Nephron progenitor cell (in vitro differentiated cells): Measurements from ENCODE around the gene TTI1.
"Not testable (repeated sequence)": the region's sequence is repeated elsewhere in the genome, so short reads cannot be mapped to it uniquely, and the experiment has no call there.

ENCODE experiments used
- DNase-seq: peaks from one replicate; pipeline ENCODE4 v3.0.0; 2021
- H3K27ac Mint-ChIP-seq: 2 replicates; pipeline ENCODE4 v1.8.0; 2021; ENCODE audit warnings: mild to moderate bottlenecking, moderate library complexity, mixed read lengths
- H3K27me3 Mint-ChIP-seq: 2 replicates; pipeline ENCODE4 v1.8.0; 2021; ENCODE audit warnings: mild to moderate bottlenecking, low read depth, mixed read lengths; ENCODE audit not compliant: poor library complexity
- H3K36me3 Mint-ChIP-seq: 2 replicates; pipeline ENCODE4 v1.8.0; 2021; ENCODE audit warnings: low read depth, mixed read lengths
- H3K4me1 Mint-ChIP-seq: 2 replicates; pipeline ENCODE4 v1.8.0; 2021; ENCODE audit warnings: mixed read lengths
- H3K4me3 Mint-ChIP-seq: 2 replicates; pipeline ENCODE4 v1.8.0; 2021; ENCODE audit warnings: mild to moderate bottlenecking, moderate library complexity, mixed read lengths
- H3K9me3 Mint-ChIP-seq: 2 replicates; pipeline ENCODE4 v1.8.0; 2021; ENCODE audit warnings: mild to moderate bottlenecking, moderate library complexity, mixed read lengths
- TF ChIP-seq, protein P1 (sequence below): fragments of 200-600 bp; sonication (generic); IDR thresholded peaks from 2 replicates; pipeline ENCODE4 v1.5.0; 2021; ENCODE audit warnings: antibody characterized with exemption

TTI1 gene

DNA sequence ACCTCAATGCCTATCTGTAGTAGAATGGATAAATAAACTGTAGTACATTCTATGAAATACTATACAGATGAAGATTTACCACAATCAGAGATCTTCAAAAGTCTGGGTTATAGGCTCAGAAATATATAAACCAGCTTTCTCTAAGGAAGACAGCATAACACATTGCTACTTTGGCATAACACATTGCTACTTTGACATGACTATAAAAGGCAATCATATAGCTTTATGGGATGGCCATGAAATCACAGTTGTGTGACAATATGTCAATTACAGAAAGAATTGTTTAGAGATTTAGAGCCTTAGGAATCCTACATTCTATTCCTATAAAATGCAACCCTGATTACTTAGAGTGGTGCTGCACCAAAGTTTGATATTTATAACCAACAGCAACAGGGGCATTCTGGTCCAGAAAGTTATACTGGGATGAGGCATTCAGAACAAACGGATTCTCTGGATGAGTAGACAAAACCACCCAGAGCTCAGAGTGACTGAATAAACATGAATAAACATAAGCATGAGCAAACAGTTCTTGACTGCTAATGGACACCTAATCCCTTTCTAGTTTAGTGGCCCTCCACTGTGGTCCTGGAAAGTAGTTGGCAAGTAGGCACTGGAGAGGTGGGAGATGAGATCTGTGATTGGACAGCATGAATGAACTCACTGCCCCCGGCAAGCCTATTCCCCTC is 12.0 kb downstream of the TTI1 start:
- H3K27ac Mint-ChIP-seq = no peak overlapping the region
- H3K36me3 Mint-ChIP-seq = peaks cover 71% of the 10 kb centered on the region
- DNase-seq = no peak
- H3K27me3 Mint-ChIP-seq = peaks cover 3% of the 10 kb centered on the region
- TF ChIP-seq, protein P1, sequence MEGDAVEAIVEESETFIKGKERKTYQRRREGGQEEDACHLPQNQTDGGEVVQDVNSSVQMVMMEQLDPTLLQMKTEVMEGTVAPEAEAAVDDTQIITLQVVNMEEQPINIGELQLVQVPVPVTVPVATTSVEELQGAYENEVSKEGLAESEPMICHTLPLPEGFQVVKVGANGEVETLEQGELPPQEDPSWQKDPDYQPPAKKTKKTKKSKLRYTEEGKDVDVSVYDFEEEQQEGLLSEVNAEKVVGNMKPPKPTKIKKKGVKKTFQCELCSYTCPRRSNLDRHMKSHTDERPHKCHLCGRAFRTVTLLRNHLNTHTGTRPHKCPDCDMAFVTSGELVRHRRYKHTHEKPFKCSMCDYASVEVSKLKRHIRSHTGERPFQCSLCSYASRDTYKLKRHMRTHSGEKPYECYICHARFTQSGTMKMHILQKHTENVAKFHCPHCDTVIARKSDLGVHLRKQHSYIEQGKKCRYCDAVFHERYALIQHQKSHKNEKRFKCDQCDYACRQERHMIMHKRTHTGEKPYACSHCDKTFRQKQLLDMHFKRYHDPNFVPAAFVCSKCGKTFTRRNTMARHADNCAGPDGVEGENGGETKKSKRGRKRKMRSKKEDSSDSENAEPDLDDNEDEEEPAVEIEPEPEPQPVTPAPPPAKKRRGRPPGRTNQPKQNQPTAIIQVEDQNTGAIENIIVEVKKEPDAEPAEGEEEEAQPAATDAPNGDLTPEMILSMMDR = no peak
- no peak overlapping the region for H3K4me3 Mint-ChIP-seq
- peaks cover 22% of the 10 kb centered on the region for H3K4me1 Mint-ChIP-seq
- peaks cover 40% of the 10 kb centered on the region for H3K9me3 Mint-ChIP-seq

DNA sequence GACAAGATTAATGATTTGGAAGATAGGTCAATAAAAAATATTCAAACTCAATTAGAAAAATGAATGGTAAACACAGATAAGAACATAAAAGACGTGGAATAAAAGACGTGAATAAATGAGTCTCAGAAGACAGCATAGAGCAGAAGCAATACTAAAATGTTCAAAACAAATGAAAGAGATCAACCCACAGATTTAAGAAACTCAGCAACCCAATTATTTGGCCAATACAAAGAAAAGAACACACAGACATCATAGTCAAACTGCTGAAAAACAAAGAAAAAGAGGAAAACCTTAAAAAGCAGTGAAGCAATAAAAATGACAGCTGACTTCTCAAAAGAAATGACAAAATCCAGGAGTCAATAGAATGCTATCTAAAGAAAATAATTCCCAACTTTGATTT is 14.9 kb downstream of the TTI1 start:
- Mint-ChIP-seq H3K27me3 (peaks cover 2% of the 10 kb centered on the region), H3K9me3 (peaks cover 40% of the 10 kb centered on the region), H3K36me3 (peaks cover 82% of the 10 kb centered on the region), H3K27ac (no peak overlapping the region), H3K4me1 (peaks cover 4% of the 10 kb centered on the region), H3K4me3 (no peak overlapping the region)
- DNase-seq = no peak
- TF ChIP-seq, protein P1 = no peak

DNA sequence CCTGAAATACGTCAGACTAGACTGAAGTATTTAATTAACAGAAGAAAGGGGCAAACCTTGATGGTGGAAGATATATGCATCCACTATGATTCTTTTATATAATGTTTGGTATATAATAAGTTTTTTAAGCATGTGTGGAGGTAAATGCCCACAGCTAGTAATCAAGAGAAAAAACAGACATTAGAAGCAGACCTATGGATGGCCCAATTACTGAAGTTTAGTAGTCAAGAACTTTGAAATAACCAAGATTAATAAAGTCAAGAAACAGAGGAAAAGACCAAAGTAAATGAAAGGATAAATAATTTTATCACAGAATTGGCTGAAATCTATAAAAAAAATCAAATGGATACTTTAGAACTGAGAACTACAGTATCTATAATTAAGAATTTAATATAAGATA is 15.3 kb downstream of the TTI1 start:
- no peak overlapping the region for H3K27ac Mint-ChIP-seq

DNA sequence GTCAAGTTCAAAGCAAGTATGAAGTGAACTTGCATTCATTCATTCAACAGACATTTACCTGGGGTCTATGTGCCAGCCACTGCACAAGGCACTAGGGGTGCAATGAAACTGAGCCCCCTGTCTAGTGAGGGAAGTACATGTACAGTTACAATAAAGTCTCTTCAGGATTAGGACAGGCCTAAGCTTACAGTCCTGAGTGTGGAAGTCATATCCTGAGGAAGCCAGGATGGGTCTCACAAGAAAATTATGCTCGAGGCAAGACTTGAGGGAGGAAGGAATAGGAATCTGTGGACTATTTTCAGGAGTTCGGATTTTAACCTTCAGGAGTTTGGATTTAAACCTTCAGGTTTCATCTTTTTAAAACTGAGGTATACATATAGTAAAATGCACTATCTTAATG is 19.4 kb downstream of the TTI1 start:
- no peak overlapping the region for H3K27ac Mint-ChIP-seq

More for the DNA sequence above, 15.3 kb downstream of the TTI1 start:
- Mint-ChIP-seq H3K27me3 (peaks cover 2% of the 10 kb centered on the region), H3K4me3 (no peak overlapping the region), H3K9me3 (peaks cover 40% of the 10 kb centered on the region), H3K36me3 (peaks cover 86% of the 10 kb centered on the region), H3K4me1 (peaks cover under 1% of the 10 kb centered on the region)
- TF ChIP-seq, protein P1 = no peak
- DNase-seq = no peak

DNA sequence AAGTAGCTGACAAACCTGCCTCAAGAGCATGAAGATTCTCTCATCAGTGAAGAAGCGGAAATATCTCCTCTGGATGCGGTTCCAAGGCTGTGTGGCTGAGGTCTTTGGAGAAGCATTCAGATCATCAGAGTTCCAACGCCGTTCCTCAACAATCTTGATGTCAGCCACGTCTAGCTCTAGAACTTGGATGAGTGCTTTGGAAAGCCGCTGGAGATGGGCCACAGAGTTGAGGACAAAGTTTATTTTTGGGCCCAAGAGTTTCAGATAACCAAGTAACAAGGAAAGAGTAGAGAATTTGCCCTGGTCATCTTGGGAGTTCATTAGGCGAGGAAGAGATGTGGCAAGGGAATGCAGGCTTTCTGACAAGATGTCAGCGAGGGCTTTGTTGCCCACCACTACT is 20.9 kb downstream of the TTI1 start:
- peaks cover 85% of the 10 kb centered on the region for H3K36me3 Mint-ChIP-seq
- H3K4me1 Mint-ChIP-seq = no peaks in the 10 kb centered on the region
- H3K4me3 Mint-ChIP-seq = no peak overlapping the region
- peaks cover 9% of the 10 kb centered on the region for H3K9me3 Mint-ChIP-seq
- no peak for DNase-seq
- TF ChIP-seq, protein P1 = no peak
- no peaks in the 10 kb centered on the region for H3K27me3 Mint-ChIP-seq
- H3K27ac Mint-ChIP-seq = no peak overlapping the region

More for the DNA sequence above, 19.4 kb downstream of the TTI1 start:
- peaks cover 2% of the 10 kb centered on the region for H3K27me3 Mint-ChIP-seq
- H3K9me3 Mint-ChIP-seq = peaks cover 24% of the 10 kb centered on the region
- TF ChIP-seq, protein P1 = no peak
- no peaks in the 10 kb centered on the region for H3K4me1 Mint-ChIP-seq
- H3K4me3 Mint-ChIP-seq = no peak overlapping the region
- no peak for DNase-seq
- H3K36me3 Mint-ChIP-seq = peaks cover 88% of the 10 kb centered on the region

DNA sequence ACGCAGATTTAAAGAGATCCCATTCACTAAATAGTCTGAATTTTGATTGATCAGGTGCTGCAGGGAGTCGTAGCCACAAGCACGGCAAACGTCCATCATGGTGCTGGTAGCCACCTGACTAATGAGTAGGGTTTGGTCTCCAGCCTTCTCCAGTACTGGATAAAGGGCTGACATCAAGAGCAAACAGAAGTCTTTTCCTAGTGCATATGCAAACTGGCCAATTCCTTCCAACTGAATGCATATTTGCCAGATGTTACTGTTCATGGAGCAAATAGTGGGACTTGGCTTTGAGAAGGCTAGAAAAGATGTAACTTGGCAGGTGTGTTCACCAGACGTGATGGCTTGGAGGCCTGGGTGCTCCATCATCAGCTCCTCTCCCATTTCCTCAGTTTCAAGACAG is 21.6 kb downstream of the TTI1 start:
- TF ChIP-seq, protein P1 = no peak
- Mint-ChIP-seq H3K27ac (no peak overlapping the region), H3K4me3 (no peak overlapping the region), H3K27me3 (no peaks in the 10 kb centered on the region), H3K9me3 (peaks cover 2% of the 10 kb centered on the region), H3K36me3 (peaks cover 79% of the 10 kb centered on the region), H3K4me1 (no peaks in the 10 kb centered on the region)
- no peak for DNase-seq

DNA sequence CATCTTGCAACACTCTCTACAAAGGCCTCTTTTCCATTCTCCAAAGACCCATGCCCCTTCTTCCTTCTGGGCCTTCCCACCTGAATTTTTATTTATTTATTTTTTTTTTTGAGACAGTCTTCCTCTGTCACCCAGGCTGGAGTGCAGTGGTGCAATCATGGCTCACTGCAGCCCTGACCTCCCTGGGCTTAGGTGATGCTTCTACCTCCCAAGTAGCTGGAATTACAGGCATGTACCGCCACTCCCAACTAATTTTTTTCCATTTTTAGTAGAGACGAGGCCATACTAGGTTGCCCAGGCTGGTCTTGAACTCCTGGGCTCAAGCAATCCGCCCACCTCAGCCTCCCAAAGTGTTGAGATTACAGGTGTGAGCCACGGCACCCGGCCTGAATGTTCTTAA is 23.8 kb downstream of the TTI1 start:
- H3K9me3 Mint-ChIP-seq, DNase-seq, H3K27ac Mint-ChIP-seq, H3K4me3 Mint-ChIP-seq, H3K27me3 Mint-ChIP-seq, H3K4me1 Mint-ChIP-seq: not testable (repeated sequence)
- peaks cover 71% of the 10 kb centered on the region for H3K36me3 Mint-ChIP-seq
